ENCODE results near the gene TUBB8.
"Not testable (repeated sequence)": the region's sequence is repeated elsewhere in the genome, so short reads cannot be mapped to it uniquely, and the experiment has no call there.

The TUBB8 gene

GRCh38 chr10:13315-13635, 35.8 kb downstream of the TUBB8 start:
- not testable (repeated sequence) for DNase-seq

- DNase-seq: not testable (repeated sequence)
These were observed 36.4 kb downstream of the TUBB8 start for GRCh38 chr10:12444-13314.

- not testable (repeated sequence) for DNase-seq
These were observed 37.8 kb downstream of the TUBB8 start for GRCh38 chr10:11260-11659.

- not testable (repeated sequence) for DNase-seq
These were observed 38.7 kb downstream of the TUBB8 start for GRCh38 chr10:10261-10971.
